ENCODE data around the gene DIS3L2. TPM values are rescaled to one million over a fixed set of nuclear protein-coding genes. Genes with fewer than 3 reads are reported as not detected.

Gene DIS3L2
- total RNA-seq, 1 experiment from 2014 or later = 28.5 TPM

DNA sequence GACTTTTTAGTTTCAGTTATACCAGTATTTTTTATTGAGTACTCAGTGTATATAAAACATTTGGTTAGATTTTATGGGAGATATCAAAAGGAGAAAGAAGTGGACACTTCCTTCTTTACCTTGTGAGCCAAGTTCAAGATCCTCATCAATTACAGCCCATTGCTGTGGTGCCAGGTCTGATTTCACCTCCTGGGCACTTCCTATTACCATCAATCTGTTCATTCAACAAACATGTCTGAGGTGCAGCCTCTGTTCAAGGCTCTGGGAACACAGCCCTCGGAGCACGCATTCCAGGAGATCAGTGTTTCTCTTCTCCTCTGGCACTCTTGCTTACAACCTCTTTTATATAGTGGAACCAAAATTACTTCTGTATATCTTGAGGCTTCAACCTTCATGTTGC, 245.7 kb downstream of the DIS3L2 start:
- Mint-ChIP-seq H3K27me3 (ENCODE audit: low read depth) (no peaks in the 10 kb centered on the region), H3K9me3 (no peaks in the 10 kb centered on the region), H3K36me3 (no peaks in the 10 kb centered on the region), H3K4me3 (no peak overlapping the region), H3K4me1 (peaks cover 6% of the 10 kb centered on the region; the same call in 1 of the 2 replicates), H3K27ac (no peak overlapping the region)
- DNase-seq (ENCODE audit: low spot score) = no peak
- TF ChIP-seq CREB1 (CRISPR knock-in tag; IDR thresholded peaks at IDR 0.05) = no peak
- no peak for TF ChIP-seq NR1H2 (CRISPR knock-in tag; IDR thresholded peaks at IDR 0.05)
- TF ChIP-seq, protein P1, sequence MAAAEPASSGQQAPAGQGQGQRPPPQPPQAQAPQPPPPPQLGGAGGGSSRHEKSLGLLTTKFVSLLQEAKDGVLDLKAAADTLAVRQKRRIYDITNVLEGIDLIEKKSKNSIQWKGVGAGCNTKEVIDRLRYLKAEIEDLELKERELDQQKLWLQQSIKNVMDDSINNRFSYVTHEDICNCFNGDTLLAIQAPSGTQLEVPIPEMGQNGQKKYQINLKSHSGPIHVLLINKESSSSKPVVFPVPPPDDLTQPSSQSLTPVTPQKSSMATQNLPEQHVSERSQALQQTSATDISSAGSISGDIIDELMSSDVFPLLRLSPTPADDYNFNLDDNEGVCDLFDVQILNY (CRISPR knock-in tag; IDR thresholded peaks at IDR 0.05) = no peak
- TF ChIP-seq IRF1 (CRISPR knock-in tag; IDR thresholded peaks at IDR 0.05) = no peak
- no peak for TF ChIP-seq CREM (CRISPR knock-in tag; IDR thresholded peaks at IDR 0.05)
- TF ChIP-seq ZNF416 (CRISPR knock-in tag; IDR thresholded peaks at IDR 0.05) = no peak
- CTCF ChIA-PET = no interaction called here
- POLR2A ChIA-PET = no interaction called here
- no peak for ATAC-seq

GRCh38 chr2:232210306-232210705, 248.8 kb downstream of the DIS3L2 start:
- Mint-ChIP-seq H3K36me3 (no peaks in the 10 kb centered on the region), H3K9me3 (no peaks in the 10 kb centered on the region), H3K27ac (no peak overlapping the region), H3K27me3 (ENCODE audit: low read depth) (no peaks in the 10 kb centered on the region), H3K4me1 (0 out of 2 replicates have a peak, but pooled peaks cover 1% of the 10 kb centered on the region), H3K4me3 (no peak overlapping the region)
- no peak for DNase-seq (ENCODE audit: low spot score)
- ChIA-PET CTCF (no interaction called here), POLR2A (no interaction called here)
- no peak for ATAC-seq
- no peak for TF ChIP-seq FOXJ3 (CRISPR knock-in tag; IDR thresholded peaks at IDR 0.05; ENCODE audit: borderline replicate concordance)
- no peak for TF ChIP-seq SP1 (CRISPR knock-in tag; conservative IDR thresholded peaks at IDR 0.05)
- TF ChIP-seq FOXP4 (CRISPR knock-in tag; IDR thresholded peaks at IDR 0.05) = no peak
- TF ChIP-seq, protein P2, sequence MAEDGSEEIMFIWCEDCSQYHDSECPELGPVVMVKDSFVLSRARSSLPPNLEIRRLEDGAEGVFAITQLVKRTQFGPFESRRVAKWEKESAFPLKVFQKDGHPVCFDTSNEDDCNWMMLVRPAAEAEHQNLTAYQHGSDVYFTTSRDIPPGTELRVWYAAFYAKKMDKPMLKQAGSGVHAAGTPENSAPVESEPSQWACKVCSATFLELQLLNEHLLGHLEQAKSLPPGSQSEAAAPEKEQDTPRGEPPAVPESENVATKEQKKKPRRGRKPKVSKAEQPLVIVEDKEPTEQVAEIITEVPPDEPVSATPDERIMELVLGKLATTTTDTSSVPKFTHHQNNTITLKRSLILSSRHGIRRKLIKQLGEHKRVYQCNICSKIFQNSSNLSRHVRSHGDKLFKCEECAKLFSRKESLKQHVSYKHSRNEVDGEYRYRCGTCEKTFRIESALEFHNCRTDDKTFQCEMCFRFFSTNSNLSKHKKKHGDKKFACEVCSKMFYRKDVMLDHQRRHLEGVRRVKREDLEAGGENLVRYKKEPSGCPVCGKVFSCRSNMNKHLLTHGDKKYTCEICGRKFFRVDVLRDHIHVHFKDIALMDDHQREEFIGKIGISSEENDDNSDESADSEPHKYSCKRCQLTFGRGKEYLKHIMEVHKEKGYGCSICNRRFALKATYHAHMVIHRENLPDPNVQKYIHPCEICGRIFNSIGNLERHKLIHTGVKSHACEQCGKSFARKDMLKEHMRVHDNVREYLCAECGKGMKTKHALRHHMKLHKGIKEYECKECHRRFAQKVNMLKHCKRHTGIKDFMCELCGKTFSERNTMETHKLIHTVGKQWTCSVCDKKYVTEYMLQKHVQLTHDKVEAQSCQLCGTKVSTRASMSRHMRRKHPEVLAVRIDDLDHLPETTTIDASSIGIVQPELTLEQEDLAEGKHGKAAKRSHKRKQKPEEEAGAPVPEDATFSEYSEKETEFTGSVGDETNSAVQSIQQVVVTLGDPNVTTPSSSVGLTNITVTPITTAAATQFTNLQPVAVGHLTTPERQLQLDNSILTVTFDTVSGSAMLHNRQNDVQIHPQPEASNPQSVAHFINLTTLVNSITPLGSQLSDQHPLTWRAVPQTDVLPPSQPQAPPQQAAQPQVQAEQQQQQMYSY (CRISPR knock-in tag; IDR thresholded peaks at IDR 0.05) = no peak
- TF ChIP-seq ELF4 (CRISPR knock-in tag; IDR thresholded peaks at IDR 0.05; ENCODE audit: low read depth) = no peak
- no peak for TF ChIP-seq CREB1 (CRISPR knock-in tag; IDR thresholded peaks at IDR 0.05)
- TF ChIP-seq ZNF425 (CRISPR knock-in tag; conservative IDR thresholded peaks at IDR 0.05) = no peak
- TF ChIP-seq MYBL2 (CRISPR knock-in tag; IDR thresholded peaks at IDR 0.05) = no peak
- TF ChIP-seq FOXK1 (CRISPR knock-in tag; IDR thresholded peaks at IDR 0.05) = no peak

Measured in WTC11 (cell line).